ENCODE data around the gene LYPLA2. TPM values are rescaled to one million over a fixed set of nuclear protein-coding genes. Genes with fewer than 3 reads are reported as not detected.
A peak's percentile ranks its signal among the peaks of the same experiment; 100 is the strongest.
"Not testable (repeated sequence)": the region's sequence is repeated elsewhere in the genome, so short reads cannot be mapped to it uniquely, and the experiment has no call there.

Gene LYPLA2
- total RNA-seq, 1 donor from 2014 or later = 68.6 TPM

- DNase-seq (ENCODE audit: low spot score) = no peak
Measured at GRCh38 chr1:23801338-23801748, 10.4 kb downstream of the LYPLA2 start.

- no peak for DNase-seq (ENCODE audit: low spot score)
Measured at GRCh38 chr1:23801876-23802275, 10.9 kb downstream of the LYPLA2 start.

GRCh38 chr1:23802809-23803342, 11.9 kb downstream of the LYPLA2 start:
- not testable (repeated sequence) for DNase-seq (ENCODE audit: low spot score)

- no peak for DNase-seq (ENCODE audit: low spot score)
Measured at GRCh38 chr1:23803674-23804073, 12.7 kb downstream of the LYPLA2 start.

GRCh38 chr1:23804183-23804835, 13.4 kb downstream of the LYPLA2 start:
- no peak for DNase-seq (ENCODE audit: low spot score)

- no peak for DNase-seq (ENCODE audit: low spot score)
Measured at GRCh38 chr1:23805025-23805424, 14.1 kb downstream of the LYPLA2 start.

GRCh38 chr1:23806280-23806679, 15.3 kb downstream of the LYPLA2 start:
- DNase-seq (ENCODE audit: low spot score) = no peak

GRCh38 chr1:23807453-23807852, 16.5 kb downstream of the LYPLA2 start:
- DNase-seq (ENCODE audit: low spot score) = no peak

GRCh38 chr1:23809751-23810171, 18.8 kb downstream of the LYPLA2 start:
- DNase-seq (ENCODE audit: low spot score) = peak; percentile 83

- DNase-seq (ENCODE audit: low spot score) = no peak
Measured at GRCh38 chr1:23810818-23811540, 20.0 kb downstream of the LYPLA2 start.

- DNase-seq (ENCODE audit: low spot score) = no peak
Measured at GRCh38 chr1:23814016-23814415, 23.1 kb downstream of the LYPLA2 start.

GRCh38 chr1:23816361-23816760, 25.4 kb downstream of the LYPLA2 start:
- DNase-seq (ENCODE audit: low spot score) = no peak

- no peak for DNase-seq (ENCODE audit: low spot score)
Measured at GRCh38 chr1:23816906-23817305, 26.0 kb downstream of the LYPLA2 start.

- DNase-seq (ENCODE audit: low spot score) = no peak
Measured at GRCh38 chr1:23817633-23818032, 26.7 kb downstream of the LYPLA2 start.

- DNase-seq (ENCODE audit: low spot score) = no peak
Measured at GRCh38 chr1:23823767-23824166, 32.8 kb downstream of the LYPLA2 start.

GRCh38 chr1:23824711-23825075, 33.7 kb downstream of the LYPLA2 start:
- no peak for DNase-seq (ENCODE audit: low spot score)

GRCh38 chr1:23825076-23825761, 34.3 kb downstream of the LYPLA2 start, which contains the start of gene HMGCL:
Gene HMGCL (minus strand): TSS chr1:23825429. CDS start chr1:23825415, 14 bp downstream.
- peak; percentile 92 for DNase-seq (ENCODE audit: low spot score)

- DNase-seq (ENCODE audit: low spot score) = no peak
Measured at GRCh38 chr1:23825762-23826522, 35.0 kb downstream of the LYPLA2 start.

- DNase-seq (ENCODE audit: low spot score) = not testable (repeated sequence)
Measured at GRCh38 chr1:23826590-23826989, 35.6 kb downstream of the LYPLA2 start.

- DNase-seq (ENCODE audit: low spot score) = no peak
Measured at GRCh38 chr1:23827717-23828116, 36.8 kb downstream of the LYPLA2 start.

- DNase-seq (ENCODE audit: low spot score) = not testable (repeated sequence)
Measured at GRCh38 chr1:23834156-23834555, 43.2 kb downstream of the LYPLA2 start.

GRCh38 chr1:23836037-23836436, 45.1 kb downstream of the LYPLA2 start:
- DNase-seq (ENCODE audit: low spot score) = no peak
